HS-27A (cell line): Measurements from ENCODE around the gene SLC1A6.
"Not testable (repeated sequence)": the region's sequence is repeated elsewhere in the genome, so short reads cannot be mapped to it uniquely, and the experiment has no call there.

ENCODE experiments used
- DNase-seq: peaks from one replicate; pipeline ENCODE4 v3.0.0-alpha.2; 2012; ENCODE audit warnings: low read depth, missing footprints

Gene SLC1A6

GRCh38 chr19:14957464-14957863 lies 22.2 kb downstream of the SLC1A6 start:
- DNase-seq, result no peak

- no peak for DNase-seq
These were observed 25.5 kb downstream of the SLC1A6 start for GRCh38 chr19:14954071-14954655.

GRCh38 chr19:14952767-14953166 lies 26.9 kb downstream of the SLC1A6 start:
- DNase-seq, result no peak

GRCh38 chr19:14950421-14950820 lies 29.2 kb downstream of the SLC1A6 start:
- no peak for DNase-seq

- no peak for DNase-seq
These were observed 29.8 kb downstream of the SLC1A6 start for GRCh38 chr19:14949876-14950275.

- not testable (repeated sequence) for DNase-seq
These were observed 30.3 kb downstream of the SLC1A6 start for GRCh38 chr19:14949413-14949812.

GRCh38 chr19:14944456-14944855 lies 35.2 kb downstream of the SLC1A6 start:
- DNase-seq, result no peak

GRCh38 chr19:14943601-14944000 lies 36.1 kb downstream of the SLC1A6 start:
- no peak for DNase-seq

- DNase-seq, result no peak
These were observed 38.5 kb downstream of the SLC1A6 start, which contains the start of gene OR7C2 for GRCh38 chr19:14941189-14941588. OR7C2 (plus strand) TSS chr19:14941489; CDS start chr19:14941489, 0 bp downstream.

- no peak for DNase-seq
These were observed 39.4 kb downstream of the SLC1A6 start for GRCh38 chr19:14940266-14940665.

- no peak for DNase-seq
These were observed 46.2 kb downstream of the SLC1A6 start for GRCh38 chr19:14933506-14933905.

GRCh38 chr19:14916848-14917247 lies 62.8 kb downstream of the SLC1A6 start:
- no peak for DNase-seq

GRCh38 chr19:14915116-14915515 lies 64.5 kb downstream of the SLC1A6 start:
- DNase-seq, result no peak

GRCh38 chr19:14906711-14907110 lies 73.0 kb downstream of the SLC1A6 start:
- no peak for DNase-seq

GRCh38 chr19:14901675-14902260 lies 77.9 kb downstream of the SLC1A6 start:
- no peak for DNase-seq
